ENCODE measurements around the gene EIF4E3.
A peak's percentile ranks its signal among the peaks of the same experiment; 100 is the strongest.

The EIF4E3 gene

GRCh38 chr3:71714595-71714994 lies 10.6 kb downstream of the EIF4E3 start:
- TF ChIP-seq JUND (IDR thresholded peaks at IDR 0.05; ENCODE audit: low read depth) = no peak
- no peak for DNase-seq (ENCODE audit: low read depth in 1 of 2, low spot score in 1 of 2)
- in situ Hi-C loops (cut with HindIII; ENCODE audit: low pct_unique_long_range_greater_than_20kb, low sequenced_read_pairs) = no loop called here

DNA sequence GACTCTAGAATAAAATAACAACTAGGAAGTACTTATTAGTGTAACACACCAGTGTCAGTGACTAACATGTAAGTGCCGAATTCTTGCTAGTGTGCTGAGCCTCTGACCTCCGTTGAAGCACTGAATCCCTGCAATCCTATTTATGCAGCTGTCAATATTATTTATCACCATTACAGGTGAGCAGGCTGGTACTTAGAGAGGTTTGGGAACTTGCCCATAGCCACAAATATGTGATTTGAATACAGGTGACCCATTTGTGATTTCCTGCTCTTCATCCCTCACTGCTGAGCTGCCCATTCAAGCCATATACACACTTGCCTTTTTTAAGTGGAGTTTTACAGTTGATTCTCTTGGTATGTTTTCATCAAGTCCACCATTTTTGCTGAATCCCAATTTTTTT lies 12.2 kb downstream of the EIF4E3 start:
- peak in 1 of 2 experiments; percentile 60 for DNase-seq (ENCODE audit: low read depth in 1 of 2, low spot score in 1 of 2)
- in situ Hi-C loops (cut with HindIII; ENCODE audit: low pct_unique_long_range_greater_than_20kb, low sequenced_read_pairs) = no loop called here
- no peak for TF ChIP-seq JUND (IDR thresholded peaks at IDR 0.05; ENCODE audit: low read depth)

DNA sequence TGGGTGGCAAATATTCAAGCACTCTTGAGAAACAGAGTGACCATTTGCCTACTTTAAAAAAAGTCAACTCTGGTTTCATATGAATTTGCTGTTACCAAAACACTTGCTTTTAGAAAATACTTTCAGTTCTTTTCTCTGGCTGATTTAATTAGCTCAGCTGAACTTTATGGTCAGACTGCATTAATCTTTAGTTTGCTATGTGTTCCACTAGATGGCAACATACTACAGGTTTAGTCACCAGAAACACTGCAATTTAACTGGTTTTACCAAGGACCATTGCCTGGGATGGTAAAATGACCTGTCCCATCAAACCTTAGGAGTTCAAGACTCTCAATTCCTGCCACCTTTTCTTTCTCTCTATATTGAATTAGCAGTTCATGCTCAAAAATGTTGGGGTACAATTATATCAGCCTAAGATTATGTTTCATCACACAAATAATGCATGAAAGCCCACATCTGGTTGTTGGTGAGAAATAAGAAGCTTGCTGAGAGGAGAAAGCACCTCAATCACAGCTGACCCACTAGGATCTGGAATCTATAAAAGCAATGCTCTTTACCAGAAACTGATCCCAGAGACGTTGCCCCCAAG lies 14.2 kb downstream of the EIF4E3 start:
- no peak for TF ChIP-seq JUND (IDR thresholded peaks at IDR 0.05; ENCODE audit: low read depth)
- in situ Hi-C loops (cut with HindIII; ENCODE audit: low pct_unique_long_range_greater_than_20kb, low sequenced_read_pairs) = no loop called here
- DNase-seq (ENCODE audit: low read depth in 1 of 2, low spot score in 1 of 2) = peak; percentile 38 to 62

DNA sequence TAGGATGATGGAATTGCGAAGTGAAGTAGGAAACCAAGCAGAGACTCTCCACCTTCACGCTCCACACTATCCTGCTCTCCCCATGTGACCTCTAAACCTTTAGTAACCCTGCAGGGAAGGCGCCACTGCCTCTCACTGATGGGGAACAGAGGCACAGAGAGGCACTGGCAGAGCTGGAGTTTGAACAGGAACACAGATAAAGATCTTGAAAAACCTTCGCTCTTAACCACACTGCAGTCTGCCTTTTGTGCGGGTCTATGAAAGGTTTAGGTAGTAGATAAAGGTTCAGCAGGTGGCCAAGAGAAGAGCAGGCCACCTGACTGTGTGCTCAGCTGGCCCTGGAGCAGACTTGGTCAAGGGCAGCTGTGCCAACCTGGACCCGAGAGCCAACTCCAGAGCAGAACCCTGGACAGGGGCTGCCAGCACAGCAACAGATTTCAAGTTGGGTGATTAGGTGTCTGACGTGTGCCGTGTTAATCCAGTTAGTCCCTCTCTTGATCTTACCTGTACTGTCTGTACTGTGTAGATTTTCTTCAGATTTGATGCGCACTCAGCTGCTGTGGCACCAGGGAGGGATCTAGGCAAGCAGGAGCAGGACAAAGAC lies 15.2 kb downstream of the EIF4E3 start:
- in situ Hi-C loops (cut with HindIII; ENCODE audit: low pct_unique_long_range_greater_than_20kb, low sequenced_read_pairs) = no loop called here
- no peak for DNase-seq (ENCODE audit: low read depth in 1 of 2, low spot score in 1 of 2)
- TF ChIP-seq JUND (IDR thresholded peaks at IDR 0.05; ENCODE audit: low read depth) = no peak

DNA sequence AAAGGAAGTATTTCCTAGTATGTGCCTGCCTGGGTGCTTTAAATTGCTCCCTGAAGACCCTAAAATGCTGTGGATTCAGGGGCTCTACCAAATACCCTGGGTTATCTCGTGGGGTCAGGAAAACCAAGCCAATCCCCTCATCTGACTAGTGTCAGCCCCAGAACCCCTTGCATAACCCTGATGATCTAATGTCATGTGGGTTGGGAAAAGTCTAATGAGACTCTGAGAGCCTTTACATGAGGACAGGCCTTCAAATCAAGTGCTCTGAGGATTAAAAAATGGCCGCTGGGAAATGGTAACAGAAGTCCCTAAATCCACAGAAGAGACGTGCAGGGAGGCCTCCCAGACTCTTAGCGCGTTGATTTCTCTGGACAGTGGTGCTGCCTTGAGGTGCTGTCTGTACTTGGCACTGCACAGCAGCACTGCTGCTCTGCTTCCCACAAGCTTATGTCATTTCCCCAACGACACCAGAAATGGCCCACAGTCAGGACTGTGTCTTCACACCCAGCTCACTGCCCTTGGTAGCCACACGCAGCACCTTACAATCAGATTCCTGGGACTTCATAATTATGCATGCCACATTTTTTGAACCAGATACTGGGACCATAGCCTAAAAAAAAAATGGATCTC lies 16.6 kb downstream of the EIF4E3 start:
- no peak for TF ChIP-seq JUND (IDR thresholded peaks at IDR 0.05; ENCODE audit: low read depth)
- no peak for DNase-seq (ENCODE audit: low read depth in 1 of 2, low spot score in 1 of 2)
- in situ Hi-C loops (cut with HindIII; ENCODE audit: low pct_unique_long_range_greater_than_20kb, low sequenced_read_pairs) = no loop called here

GRCh38 chr3:71707595-71707994 lies 17.6 kb downstream of the EIF4E3 start:
- in situ Hi-C loops (cut with HindIII; ENCODE audit: low pct_unique_long_range_greater_than_20kb, low sequenced_read_pairs) = no loop called here
- no peak for DNase-seq (ENCODE audit: low read depth in 1 of 2, low spot score in 1 of 2)
- TF ChIP-seq JUND (IDR thresholded peaks at IDR 0.05; ENCODE audit: low read depth) = no peak

DNA sequence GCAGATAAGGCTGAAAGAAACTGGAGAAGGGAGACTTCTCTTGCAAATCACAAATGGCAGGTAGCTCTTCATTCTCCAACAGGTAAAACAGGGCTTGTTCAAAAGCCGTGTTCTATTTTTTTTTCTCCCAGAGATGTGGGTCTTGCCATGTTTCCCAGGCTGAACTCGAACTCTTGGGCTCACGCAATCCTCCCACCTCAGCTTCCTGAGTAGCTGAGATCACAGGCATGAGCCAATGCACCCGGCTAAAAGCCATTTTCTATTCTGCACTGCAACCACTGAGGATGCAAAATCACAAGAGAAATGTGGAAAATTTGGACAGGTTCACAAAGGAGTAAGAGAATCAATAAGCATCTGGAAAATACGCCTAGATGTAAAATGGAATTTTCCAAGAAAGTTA lies 19.5 kb downstream of the EIF4E3 start:
- DNase-seq (ENCODE audit: low read depth in 1 of 2, low spot score in 1 of 2) = no peak
- in situ Hi-C loops (cut with HindIII; ENCODE audit: low pct_unique_long_range_greater_than_20kb, low sequenced_read_pairs) = no loop called here
- no peak for TF ChIP-seq JUND (IDR thresholded peaks at IDR 0.05; ENCODE audit: low read depth)

GRCh38 chr3:71704915-71705314 lies 20.3 kb downstream of the EIF4E3 start:
- no peak for DNase-seq (ENCODE audit: low read depth in 1 of 2, low spot score in 1 of 2)
- no peak for TF ChIP-seq JUND (IDR thresholded peaks at IDR 0.05; ENCODE audit: low read depth)
- in situ Hi-C loops (cut with HindIII; ENCODE audit: low pct_unique_long_range_greater_than_20kb, low sequenced_read_pairs) = no loop called here

DNA sequence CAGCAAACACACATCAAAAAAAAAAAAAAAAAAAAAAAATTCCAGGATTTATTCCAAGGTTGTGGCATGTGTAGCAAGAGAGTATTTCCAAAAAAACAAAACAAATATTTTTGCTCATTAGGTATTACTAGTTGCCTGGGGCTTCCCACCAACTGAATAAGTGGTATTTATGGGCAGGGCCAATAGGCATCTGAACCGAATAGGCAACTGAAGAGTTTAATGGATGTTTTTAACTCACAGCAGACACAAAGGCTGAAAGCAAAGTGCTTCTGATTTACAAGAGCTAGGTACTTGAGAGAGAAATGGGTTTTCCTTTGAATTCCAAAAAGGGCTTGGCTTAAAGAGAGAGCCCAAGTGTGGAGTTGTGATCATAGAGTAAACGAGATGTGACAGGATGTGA lies 21.4 kb downstream of the EIF4E3 start:
- no peak for DNase-seq (ENCODE audit: low read depth in 1 of 2, low spot score in 1 of 2)
- no peak for TF ChIP-seq JUND (IDR thresholded peaks at IDR 0.05; ENCODE audit: low read depth)
- in situ Hi-C loops (cut with HindIII; ENCODE audit: low pct_unique_long_range_greater_than_20kb, low sequenced_read_pairs) = no loop called here

DNA sequence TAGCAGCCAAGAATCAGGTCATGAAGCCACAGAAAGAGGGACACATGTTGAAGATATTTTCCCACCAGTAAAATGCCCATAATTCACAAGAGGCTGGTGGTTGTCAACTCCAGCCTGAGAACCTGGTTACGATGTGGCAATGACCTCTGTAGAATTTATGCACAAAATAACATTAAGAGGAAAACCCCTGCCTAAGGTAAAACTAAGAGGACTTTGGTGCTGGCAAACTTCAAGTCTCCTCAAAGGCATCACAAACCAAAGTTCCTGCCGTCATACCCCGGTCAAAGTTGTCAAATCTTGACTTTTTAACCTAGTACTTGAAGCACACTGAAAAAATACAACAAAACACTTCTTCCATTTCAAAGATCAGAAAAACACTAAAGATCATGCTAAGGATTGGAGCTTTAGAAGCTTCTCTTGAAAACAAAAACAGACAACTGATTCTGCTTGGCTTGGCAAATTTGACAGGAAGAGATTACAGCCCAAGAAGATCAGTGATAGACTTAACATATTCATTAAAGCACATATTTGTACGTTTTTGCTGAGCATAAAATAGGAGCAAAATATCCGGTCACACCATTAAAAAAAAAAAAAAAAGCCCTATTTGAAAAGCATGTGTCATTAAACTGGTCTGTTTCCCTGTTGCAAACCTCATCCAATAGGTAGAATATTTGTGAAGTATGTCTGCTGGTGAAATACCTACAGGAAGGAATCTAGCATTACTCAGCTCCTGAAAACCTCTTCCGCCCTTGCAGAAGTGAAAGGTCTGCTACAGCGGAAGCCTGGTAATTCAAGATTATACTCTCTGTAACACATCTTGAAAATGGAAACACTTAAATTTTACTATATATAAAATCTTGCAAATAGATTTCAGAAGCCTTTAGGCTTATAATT lies 22.8 kb downstream of the EIF4E3 start:
- DNase-seq (ENCODE audit: low read depth in 1 of 2, low spot score in 1 of 2) = no peak
- TF ChIP-seq JUND (IDR thresholded peaks at IDR 0.05; ENCODE audit: low read depth) = no peak
- in situ Hi-C loops (cut with HindIII; ENCODE audit: low pct_unique_long_range_greater_than_20kb, low sequenced_read_pairs) = no loop called here

- TF ChIP-seq JUND (IDR thresholded peaks at IDR 0.05; ENCODE audit: low read depth) = no peak
- in situ Hi-C loops (cut with HindIII; ENCODE audit: low pct_unique_long_range_greater_than_20kb, low sequenced_read_pairs) = no loop called here
- no peak for DNase-seq (ENCODE audit: low read depth in 1 of 2, low spot score in 1 of 2)
These were observed 23.9 kb downstream of the EIF4E3 start for GRCh38 chr3:71701251-71701762.

DNA sequence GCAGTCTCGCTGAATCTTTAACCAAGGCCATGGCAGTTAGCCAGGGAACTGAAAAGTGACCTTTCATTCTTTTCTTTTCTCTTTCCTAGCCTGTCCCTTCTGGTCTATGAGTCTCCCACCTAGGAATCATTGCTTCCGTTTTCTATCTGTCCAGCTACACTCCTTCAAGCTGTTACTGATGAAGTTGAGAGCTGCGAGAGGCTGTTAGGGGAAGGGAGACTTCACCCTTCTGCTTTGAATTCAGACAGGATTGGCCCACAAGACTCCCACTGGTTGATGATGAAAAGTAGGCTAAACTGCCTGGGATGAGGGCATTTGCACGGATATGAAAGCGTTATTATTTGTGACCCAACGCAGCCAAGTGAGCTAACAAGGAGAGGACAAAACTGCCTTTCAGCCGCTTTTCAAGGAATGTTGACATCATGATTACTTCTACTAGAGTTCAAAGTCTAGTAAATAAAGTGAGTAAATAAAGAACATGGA lies 30.2 kb downstream of the EIF4E3 start:
- no peak for TF ChIP-seq JUND (IDR thresholded peaks at IDR 0.05; ENCODE audit: low read depth)
- DNase-seq (ENCODE audit: low read depth in 1 of 2, low spot score in 1 of 2) = no peak
- in situ Hi-C loops (cut with HindIII; ENCODE audit: low pct_unique_long_range_greater_than_20kb, low sequenced_read_pairs) = no loop called here

Measured in T47D (cell line).